ENCODE results near the gene GAS1. TPM values are rescaled to one million over a fixed set of nuclear protein-coding genes. Genes with fewer than 3 reads are reported as not detected.

The GAS1 gene
- total RNA-seq, 1 experiment from 2014 or later = 0.07 TPM

DNA sequence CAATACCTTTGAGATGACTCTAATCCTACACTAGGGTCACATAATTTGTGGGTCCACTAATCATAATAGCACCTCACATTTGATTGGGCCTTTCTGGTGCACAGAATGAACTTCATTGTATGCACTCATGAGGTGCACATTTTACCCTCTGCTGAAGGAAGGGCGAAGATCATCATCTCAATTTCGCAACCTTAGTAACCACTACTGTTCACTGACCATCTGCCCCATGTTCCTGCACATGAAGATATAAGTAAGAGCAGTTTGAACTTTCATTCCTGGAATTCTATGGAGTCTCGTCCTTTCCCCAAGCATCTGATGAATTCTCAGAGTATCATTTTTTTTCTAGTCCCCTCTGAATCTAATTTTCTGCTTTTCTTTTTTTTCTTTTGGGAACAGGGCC, 21.2 kb downstream of the GAS1 start:
- RAD21 ChIA-PET (ENCODE audit: low non-redundant PET in 1 of 2, low total read pairs in 2 of 2, uncharacterized antibody in 2 of 2, unreplicated experiment in 2 of 2) = no interaction called here
- no TSS peak for BruUV-seq (replicated peaks)
- intact Hi-C loops (cut with micrococcal nuclease) = no loop called here
- Histone ChIP-seq H2AFZ (ENCODE audit: low read depth, low read length, poor library complexity, severe bottlenecking) (no peak overlapping the region), H4K20me1 (ENCODE audit: insufficient read depth) (no peaks in the 10 kb centered on the region), H3K4me2 (ENCODE audit: low read length) (no peak overlapping the region), H3K79me2 (ENCODE audit: insufficient read depth, low read length) (no peaks in the 10 kb centered on the region), H3K27ac (ENCODE audit: low read depth, low read length) (no peak overlapping the region), H3K27me3 (ENCODE audit: insufficient read depth, low read length) (peaks cover 43% of the 10 kb centered on the region), H3K9me2 (ENCODE audit: insufficient read depth) (no peaks in the 10 kb centered on the region), H3K9me3 (ENCODE audit: control insufficient read depth in 1 of 2, insufficient read depth in 1 of 2, low read depth in 1 of 2, low read length in 2 of 2) (no peaks in the 10 kb centered on the region), H3K4me1 (ENCODE audit: control insufficient read depth in 1 of 2, insufficient read depth in 2 of 2, low read length in 2 of 2) (no peaks in the 10 kb centered on the region), H3K36me3 (ENCODE audit: control insufficient read depth in 1 of 2, insufficient read depth in 2 of 2, low read length in 2 of 2) (no peaks in the 10 kb centered on the region), H3K4me3 (replicated peaks in 1 of 2; ENCODE audit: low read depth in 1 of 2, low read length in 2 of 2) (no peak overlapping the region), H3K9ac (ENCODE audit: low read length) (no peak overlapping the region)
- DNase-seq (ENCODE audit: low read depth, low spot score) = no peak
- POLR2A ChIA-PET = no interaction called here
- no peak for TF ChIP-seq SRF (IDR thresholded peaks at IDR 0.05; ENCODE audit: low read depth)
- no peak for TF ChIP-seq EZH2 (IDR thresholded peaks at IDR 0.05)
- no peak for TF ChIP-seq SP1 (IDR thresholded peaks at IDR 0.05; ENCODE audit: low read depth)
- no peak for TF ChIP-seq CEBPB (IDR thresholded peaks at IDR 0.05; ENCODE audit: low read depth)
- TF ChIP-seq TCF7L2 (IDR thresholded peaks at IDR 0.05; ENCODE audit: borderline replicate concordance, extremely low read depth, insufficient read depth, insufficient read length) = no peak
- TF ChIP-seq EZH2phosphoT487 (IDR thresholded peaks at IDR 0.05; ENCODE audit: borderline replicate concordance) = no peak
- no peak for TF ChIP-seq YY1 (IDR thresholded peaks at IDR 0.05; ENCODE audit: extremely low read depth, insufficient replicate concordance, low read depth, low read length)
- TF ChIP-seq POLR2AphosphoS5 (IDR thresholded peaks at IDR 0.05; ENCODE audit: low read depth, low read length) = no peak
- no peak for TF ChIP-seq ZFX (IDR thresholded peaks at IDR 0.05)
- CTCF ChIA-PET = no interaction called here
- no peak for ATAC-seq

GRCh38 chr9:86925686-86926085, 21.6 kb downstream of the GAS1 start:
- H3K27me3 ChIP-seq (ENCODE audit: insufficient read depth, low read length) = peaks cover 43% of the 10 kb centered on the region
- ChIA-PET POLR2A (no interaction called here), RAD21 (ENCODE audit: low non-redundant PET in 1 of 2, low total read pairs in 2 of 2, uncharacterized antibody in 2 of 2, unreplicated experiment in 2 of 2) (no interaction called here), CTCF (no interaction called here)
- TF ChIP-seq ZFX (IDR thresholded peaks at IDR 0.05) (no peak), POLR2AphosphoS5 (IDR thresholded peaks at IDR 0.05; ENCODE audit: low read depth, low read length) (no peak), EGR1 (IDR thresholded peaks at IDR 0.05; ENCODE audit: low read depth) (no peak), REST (IDR thresholded peaks at IDR 0.05; ENCODE audit: low read depth) (no peak), RAD21 (IDR thresholded peaks at IDR 0.05; ENCODE audit: low read depth) (no peak), CBX3 (IDR thresholded peaks at IDR 0.05; ENCODE audit: low read depth) (no peak), SIN3A (IDR thresholded peaks at IDR 0.05; ENCODE audit: low read depth) (no peak), YY1 (IDR thresholded peaks at IDR 0.05; ENCODE audit: extremely low read depth, insufficient replicate concordance, low read depth, low read length) (no peak), ZNF274 (IDR thresholded peaks at IDR 0.05; ENCODE audit: low read depth, low read length) (no peak), FOSL1 (IDR thresholded peaks at IDR 0.05; ENCODE audit: low read depth) (no peak), TCF7L2 (IDR thresholded peaks at IDR 0.05; ENCODE audit: borderline replicate concordance, extremely low read depth, insufficient read depth, insufficient read length) (no peak)
- TF ChIP-seq, protein P1, sequence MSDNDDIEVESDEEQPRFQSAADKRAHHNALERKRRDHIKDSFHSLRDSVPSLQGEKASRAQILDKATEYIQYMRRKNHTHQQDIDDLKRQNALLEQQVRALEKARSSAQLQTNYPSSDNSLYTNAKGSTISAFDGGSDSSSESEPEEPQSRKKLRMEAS (IDR thresholded peaks at IDR 0.05) = no peak
- no peak overlapping the region for H2AFZ ChIP-seq (ENCODE audit: low read depth, low read length, poor library complexity, severe bottlenecking)
- intact Hi-C loops (cut with micrococcal nuclease) = no loop called here
- no peak overlapping the region for H3K9ac ChIP-seq (ENCODE audit: low read length)
- no peaks in the 10 kb centered on the region for H3K36me3 ChIP-seq (ENCODE audit: control insufficient read depth in 1 of 2, insufficient read depth in 2 of 2, low read length in 2 of 2)
- no TSS peak for BruUV-seq (replicated peaks)
- no peak overlapping the region for H3K4me3 ChIP-seq (replicated peaks in 1 of 2; ENCODE audit: low read depth in 1 of 2, low read length in 2 of 2)
- no peaks in the 10 kb centered on the region for H4K20me1 ChIP-seq (ENCODE audit: insufficient read depth)
- DNase-seq (ENCODE audit: low read depth, low spot score) = no peak
- no peaks in the 10 kb centered on the region for H3K79me2 ChIP-seq (ENCODE audit: insufficient read depth, low read length)
- no peak overlapping the region for H3K27ac ChIP-seq (ENCODE audit: low read depth, low read length)
- no peak overlapping the region for H3K4me2 ChIP-seq (ENCODE audit: low read length)
- no peaks in the 10 kb centered on the region for H3K9me3 ChIP-seq (ENCODE audit: control insufficient read depth in 1 of 2, insufficient read depth in 1 of 2, low read depth in 1 of 2, low read length in 2 of 2)
- H3K4me1 ChIP-seq (ENCODE audit: control insufficient read depth in 1 of 2, insufficient read depth in 2 of 2, low read length in 2 of 2) = no peaks in the 10 kb centered on the region
- H3K9me2 ChIP-seq (ENCODE audit: insufficient read depth) = no peaks in the 10 kb centered on the region
- ATAC-seq = no peak

Measured in HCT116 (cell line).